ENCODE measurements around the gene CD101.

Gene CD101

GRCh38 chr1:117000142-117000541, 1.4 kb upstream of the CD101 start:
- DNase-seq, result no peak
- Histone ChIP-seq H3K27ac (ENCODE audit: low read length) (no peak overlapping the region), H4K20me1 (ENCODE audit: insufficient read depth, low read length) (no peaks in the 10 kb centered on the region), H2AFZ (ENCODE audit: low read depth, low read length) (no peak overlapping the region), H3K4me1 (ENCODE audit: insufficient read depth, low read length) (no peaks in the 10 kb centered on the region), H3K27me3 (ENCODE audit: insufficient read depth, low read length, poor library complexity) (no peaks in the 10 kb centered on the region), H3K4me2 (ENCODE audit: insufficient read depth, low read length) (no peak overlapping the region), H3K36me3 (ENCODE audit: insufficient read depth, low read length) (no peaks in the 10 kb centered on the region), H3K9ac (ENCODE audit: low read depth, low read length) (no peak overlapping the region), H3K79me2 (ENCODE audit: insufficient read depth, low read length) (no peaks in the 10 kb centered on the region), H3K4me3 (ENCODE audit: low read depth in 1 of 2, low read length in 2 of 2) (no peak overlapping the region), H3K9me3 (ENCODE audit: insufficient read depth, low read length, severe bottlenecking) (no peaks in the 10 kb centered on the region)
- no peak for TF ChIP-seq CTCF (IDR thresholded peaks at IDR 0.05; ENCODE audit: borderline replicate concordance, extremely low read depth, low read length, poor library complexity, severe bottlenecking)
- TF ChIP-seq EZH2 (IDR thresholded peaks at IDR 0.05; ENCODE audit: borderline replicate concordance, low read depth, low read length, severe bottlenecking), result no peak
- no peak for ATAC-seq (ENCODE audit: insufficient read depth, low read depth)

GRCh38 chr1:117003223-117003875, 1.8 kb downstream of the CD101 start:
- TF ChIP-seq CTCF (IDR thresholded peaks at IDR 0.05; ENCODE audit: borderline replicate concordance, extremely low read depth, low read length, poor library complexity, severe bottlenecking), result no peak
- no peak for TF ChIP-seq EZH2 (IDR thresholded peaks at IDR 0.05; ENCODE audit: borderline replicate concordance, low read depth, low read length, severe bottlenecking)

GRCh38 chr1:117007719-117008013, 6.1 kb downstream of the CD101 start:
- no peaks in the 10 kb centered on the region for H4K20me1 ChIP-seq (ENCODE audit: insufficient read depth, low read length)
- H3K27me3 ChIP-seq (ENCODE audit: insufficient read depth, low read length, poor library complexity), result no peaks in the 10 kb centered on the region
- ATAC-seq (ENCODE audit: insufficient read depth, low read depth) (no peak), DNase-seq (no peak)
- no peak overlapping the region for H3K9ac ChIP-seq (ENCODE audit: low read depth, low read length)
- H2AFZ ChIP-seq (ENCODE audit: low read depth, low read length), result no peak overlapping the region
- no peaks in the 10 kb centered on the region for H3K36me3 ChIP-seq (ENCODE audit: insufficient read depth, low read length)
- H3K4me1 ChIP-seq (ENCODE audit: insufficient read depth, low read length), result no peaks in the 10 kb centered on the region
- no peak overlapping the region for H3K4me2 ChIP-seq (ENCODE audit: insufficient read depth, low read length)
- no peaks in the 10 kb centered on the region for H3K9me3 ChIP-seq (ENCODE audit: insufficient read depth, low read length, severe bottlenecking)
- H3K4me3 ChIP-seq (ENCODE audit: low read depth in 1 of 2, low read length in 2 of 2), result no peak overlapping the region
- H3K27ac ChIP-seq (ENCODE audit: low read length), result no peak overlapping the region
- TF ChIP-seq CTCF (IDR thresholded peaks at IDR 0.05; ENCODE audit: borderline replicate concordance, extremely low read depth, low read length, poor library complexity, severe bottlenecking) (no peak), EZH2 (IDR thresholded peaks at IDR 0.05; ENCODE audit: borderline replicate concordance, low read depth, low read length, severe bottlenecking) (no peak)
- H3K79me2 ChIP-seq (ENCODE audit: insufficient read depth, low read length), result no peaks in the 10 kb centered on the region

More at GRCh38 chr1:117003223-117003875, 1.8 kb downstream of the CD101 start:
- H3K9ac ChIP-seq (ENCODE audit: low read depth, low read length), result no peak overlapping the region
- H4K20me1 ChIP-seq (ENCODE audit: insufficient read depth, low read length), result no peaks in the 10 kb centered on the region
- ATAC-seq (ENCODE audit: insufficient read depth, low read depth) (no peak), DNase-seq (no peak)
- no peaks in the 10 kb centered on the region for H3K36me3 ChIP-seq (ENCODE audit: insufficient read depth, low read length)
- no peak overlapping the region for H3K4me3 ChIP-seq (ENCODE audit: low read depth in 1 of 2, low read length in 2 of 2)
- no peaks in the 10 kb centered on the region for H3K9me3 ChIP-seq (ENCODE audit: insufficient read depth, low read length, severe bottlenecking)
- H3K79me2 ChIP-seq (ENCODE audit: insufficient read depth, low read length), result no peaks in the 10 kb centered on the region
- H2AFZ ChIP-seq (ENCODE audit: low read depth, low read length), result no peak overlapping the region
- H3K27me3 ChIP-seq (ENCODE audit: insufficient read depth, low read length, poor library complexity), result no peaks in the 10 kb centered on the region
- H3K27ac ChIP-seq (ENCODE audit: low read length), result no peak overlapping the region
- no peaks in the 10 kb centered on the region for H3K4me1 ChIP-seq (ENCODE audit: insufficient read depth, low read length)
- H3K4me2 ChIP-seq (ENCODE audit: insufficient read depth, low read length), result no peak overlapping the region

- no peak for DNase-seq
- Histone ChIP-seq H3K27ac (ENCODE audit: low read length) (no peak overlapping the region), H2AFZ (ENCODE audit: low read depth, low read length) (no peak overlapping the region), H3K4me2 (ENCODE audit: insufficient read depth, low read length) (no peak overlapping the region), H3K79me2 (ENCODE audit: insufficient read depth, low read length) (no peaks in the 10 kb centered on the region), H4K20me1 (ENCODE audit: insufficient read depth, low read length) (no peaks in the 10 kb centered on the region), H3K9ac (ENCODE audit: low read depth, low read length) (no peak overlapping the region), H3K9me3 (ENCODE audit: insufficient read depth, low read length, severe bottlenecking) (no peaks in the 10 kb centered on the region), H3K4me1 (ENCODE audit: insufficient read depth, low read length) (no peaks in the 10 kb centered on the region), H3K4me3 (ENCODE audit: low read depth in 1 of 2, low read length in 2 of 2) (no peak overlapping the region), H3K27me3 (ENCODE audit: insufficient read depth, low read length, poor library complexity) (no peaks in the 10 kb centered on the region), H3K36me3 (ENCODE audit: insufficient read depth, low read length) (no peaks in the 10 kb centered on the region)
- TF ChIP-seq CTCF (IDR thresholded peaks at IDR 0.05; ENCODE audit: borderline replicate concordance, extremely low read depth, low read length, poor library complexity, severe bottlenecking) (no peak), EZH2 (IDR thresholded peaks at IDR 0.05; ENCODE audit: borderline replicate concordance, low read depth, low read length, severe bottlenecking) (no peak)
- ATAC-seq (ENCODE audit: insufficient read depth, low read depth), result no peak
Measured at GRCh38 chr1:117008656-117009055, 7.1 kb downstream of the CD101 start.

Measured in DND-41 (cell line).